IPS DF 4.7 (cell line): ENCODE measurements around the gene SSTR3.
"Not testable (repeated sequence)": the region's sequence is repeated elsewhere in the genome, so short reads cannot be mapped to it uniquely, and the experiment has no call there.

Experiments used
- DNase-seq: peaks from one replicate; pipeline ENCODE4 v3.0.0-alpha.2; 2013; ENCODE audit warnings: low spot score; ENCODE audit errors: extremely low read depth

SSTR3 gene

GRCh38 chr22:37211075-37211865, 1.0 kb downstream of the SSTR3 start:
- DNase-seq: no peak

DNA sequence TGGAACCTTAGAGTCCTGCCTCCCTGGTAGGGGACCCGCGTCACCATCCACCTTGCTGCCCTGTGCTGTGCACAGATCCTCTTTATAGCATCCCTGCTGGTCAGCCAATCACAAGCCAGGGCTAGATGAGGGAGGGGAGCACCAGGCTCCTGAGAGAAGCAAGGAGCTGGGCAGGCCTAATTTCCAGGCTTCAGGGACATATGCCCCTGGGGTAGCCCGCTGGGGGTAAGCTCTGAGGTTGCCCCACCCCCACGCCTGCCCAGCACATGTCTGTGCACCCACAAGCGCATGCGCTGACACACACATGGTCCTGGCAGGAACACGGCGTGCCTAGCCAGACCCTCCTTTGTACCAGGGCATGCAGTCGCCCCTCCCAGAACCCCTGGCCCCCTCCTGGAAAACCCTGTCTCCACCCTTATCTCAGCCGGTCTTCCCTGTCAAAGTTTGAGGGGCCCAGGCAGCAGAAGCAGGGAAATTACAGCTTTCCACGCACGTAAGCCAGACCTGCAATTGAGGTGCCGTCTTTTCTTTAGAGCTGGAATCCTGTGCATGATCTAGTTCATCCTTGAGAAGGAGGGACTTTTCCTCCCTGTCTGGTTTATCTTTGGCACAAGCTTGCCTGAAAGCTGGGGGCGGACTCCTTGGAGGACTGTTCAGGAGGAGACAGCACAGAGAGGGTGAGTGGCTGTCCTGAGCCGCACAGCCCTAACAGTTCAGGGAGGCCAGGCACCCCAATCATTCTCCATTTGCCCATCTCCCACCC, 2.1 kb downstream of the SSTR3 start:
- DNase-seq: no peak

DNA sequence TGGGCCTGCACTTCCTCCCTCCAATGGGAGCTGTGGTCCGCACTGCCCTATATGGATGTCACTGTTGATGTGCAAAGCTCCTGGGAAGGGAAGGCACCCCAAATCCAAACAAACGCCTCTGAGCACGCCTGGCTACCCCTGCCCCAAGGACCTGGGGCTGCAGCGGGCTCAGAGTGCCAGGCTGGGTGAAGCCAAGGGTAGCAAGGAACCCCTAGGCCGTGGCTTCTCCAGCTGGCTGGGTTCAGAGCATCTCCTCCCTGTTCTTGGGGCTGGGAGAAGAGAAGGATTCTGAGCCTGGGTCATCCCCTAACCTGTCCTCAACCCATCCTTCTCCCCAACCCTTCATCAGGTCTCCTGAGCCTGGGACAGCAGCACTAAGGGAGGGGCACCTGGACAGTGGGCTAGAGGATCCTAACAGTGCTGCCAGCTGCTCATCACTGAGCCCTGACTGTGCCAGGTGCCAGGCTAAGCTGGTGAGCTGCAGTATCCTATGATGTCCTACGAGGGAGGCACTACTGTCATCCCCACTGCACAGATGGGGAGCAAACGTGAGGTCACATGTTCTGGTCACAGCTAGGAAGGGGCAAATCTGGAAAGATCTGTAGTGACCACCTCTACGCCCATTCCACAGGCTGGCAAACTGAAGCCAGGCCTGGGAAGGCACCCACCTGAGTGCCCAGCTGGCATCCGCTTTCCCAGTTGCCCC, 3.0 kb downstream of the SSTR3 start:
- DNase-seq: no peak

DNA sequence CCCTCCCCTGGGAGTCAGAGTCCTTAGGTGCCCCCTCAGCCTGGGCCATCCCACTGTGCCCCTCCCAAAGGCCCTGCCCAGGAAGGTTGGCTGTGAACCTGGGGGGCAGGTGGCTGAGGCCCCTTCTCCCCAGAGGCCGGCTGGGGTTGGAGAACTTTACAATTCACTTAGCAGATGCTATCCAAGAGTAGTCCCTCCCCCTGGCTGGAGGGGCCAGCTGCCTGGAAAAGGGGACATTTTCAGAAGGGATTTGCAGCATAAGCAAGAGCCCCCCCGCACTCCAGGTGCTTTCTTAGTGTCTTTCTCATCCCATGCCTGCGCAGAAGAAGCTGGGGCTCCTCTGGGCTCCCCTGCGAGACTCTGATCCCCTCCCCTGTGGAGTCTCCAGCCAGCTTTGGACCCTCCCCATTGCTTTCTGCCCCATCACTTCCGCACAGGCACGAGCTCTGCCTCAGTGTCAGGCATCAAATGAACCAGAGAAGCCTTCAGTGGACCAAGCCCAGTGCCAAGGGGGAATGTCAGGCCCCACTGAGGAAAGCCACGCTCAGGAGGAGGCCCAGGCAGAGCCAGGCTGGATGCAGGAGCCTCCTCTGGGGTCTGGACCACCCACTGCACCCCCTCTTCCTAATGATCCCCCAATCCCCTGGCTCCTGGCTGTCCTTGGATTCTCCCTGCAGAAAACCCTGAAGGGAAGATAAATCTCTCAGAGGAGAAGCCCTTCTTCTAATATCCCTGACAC, 3.7 kb downstream of the SSTR3 start:
- DNase-seq: no peak

DNA sequence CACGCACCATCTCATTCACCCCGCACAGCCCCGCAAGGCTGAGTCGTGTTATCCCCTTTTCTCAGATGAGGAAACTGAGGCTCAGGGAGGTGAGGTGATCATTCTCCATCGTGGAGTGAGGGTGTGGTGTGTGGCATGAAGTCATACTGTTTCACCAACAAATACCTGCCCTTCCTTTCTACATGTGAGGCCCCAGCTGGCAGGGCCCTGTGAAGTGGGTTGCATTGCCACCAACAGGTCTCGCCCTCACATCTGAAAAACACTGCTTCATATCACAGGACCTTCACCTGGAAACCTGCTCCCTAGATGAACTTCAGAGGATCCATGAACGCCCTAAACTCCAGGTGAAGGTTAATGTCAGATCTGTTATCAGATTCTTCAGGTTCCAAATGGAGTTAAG, 4.3 kb downstream of the SSTR3 start:
- DNase-seq: no peak

GRCh38 chr22:37206841-37207821, 5.1 kb downstream of the SSTR3 start:
- no peak for DNase-seq

DNA sequence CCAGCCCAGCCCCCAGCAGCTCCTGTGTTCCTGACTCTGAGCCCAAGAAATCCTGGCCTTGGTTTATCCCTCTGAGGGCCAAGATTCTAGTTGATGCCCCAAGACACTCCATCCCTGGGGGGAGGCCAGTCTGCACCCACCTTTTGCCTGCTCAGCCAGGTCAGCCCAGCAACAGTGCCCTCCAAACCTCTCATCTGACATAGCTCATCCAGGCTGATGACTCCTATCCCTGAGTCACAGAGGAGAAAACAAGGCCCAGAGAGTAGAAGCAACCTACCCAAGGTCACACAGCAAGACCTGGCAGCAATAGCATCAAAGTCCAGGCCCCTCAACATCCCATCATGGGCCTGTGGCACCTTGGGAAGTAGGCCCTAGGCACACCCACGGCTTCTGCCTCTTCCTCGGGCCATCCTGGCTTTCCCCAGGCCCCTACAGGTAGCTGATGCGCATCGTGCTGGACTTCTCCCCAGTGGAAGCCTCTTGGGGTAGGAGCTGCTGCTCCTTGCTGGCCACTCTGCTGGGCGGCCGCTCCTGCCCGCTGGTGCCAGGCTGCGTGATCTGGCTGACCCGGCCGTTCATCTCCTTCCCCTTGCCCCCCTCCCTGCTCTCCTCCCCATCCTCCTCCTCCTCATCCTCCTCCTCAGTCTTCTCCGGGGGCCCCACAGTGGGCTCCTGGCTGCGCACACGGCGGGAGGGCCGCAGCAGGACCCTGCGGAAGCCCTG, 6.0 kb downstream of the SSTR3 start:
- no peak for DNase-seq

DNA sequence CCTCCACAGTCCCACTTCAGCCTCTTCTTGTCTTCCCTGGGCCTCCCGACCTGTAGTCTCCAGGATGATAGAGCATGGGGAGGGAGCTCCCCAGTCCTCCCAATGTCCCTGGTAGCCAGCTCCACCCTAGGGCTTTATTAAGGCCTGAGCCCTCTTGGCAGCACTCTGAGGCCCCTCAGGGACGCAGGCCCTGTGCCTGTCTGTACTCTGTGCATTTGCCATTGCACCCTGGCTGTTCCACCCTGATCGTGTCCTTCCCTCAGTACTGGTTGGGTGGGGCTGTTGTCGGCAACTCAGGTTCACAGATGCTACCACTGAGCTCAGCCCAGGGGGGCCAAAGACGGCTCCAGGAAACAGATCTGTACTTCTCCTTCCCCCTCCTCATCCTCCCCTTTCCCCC, 7.2 kb downstream of the SSTR3 start:
- DNase-seq: no peak

GRCh38 chr22:37204045-37204655, 8.1 kb downstream of the SSTR3 start:
- DNase-seq: no peak

- no peak for DNase-seq
These were observed 8.8 kb downstream of the SSTR3 start for GRCh38 chr22:37203354-37204044.

DNA sequence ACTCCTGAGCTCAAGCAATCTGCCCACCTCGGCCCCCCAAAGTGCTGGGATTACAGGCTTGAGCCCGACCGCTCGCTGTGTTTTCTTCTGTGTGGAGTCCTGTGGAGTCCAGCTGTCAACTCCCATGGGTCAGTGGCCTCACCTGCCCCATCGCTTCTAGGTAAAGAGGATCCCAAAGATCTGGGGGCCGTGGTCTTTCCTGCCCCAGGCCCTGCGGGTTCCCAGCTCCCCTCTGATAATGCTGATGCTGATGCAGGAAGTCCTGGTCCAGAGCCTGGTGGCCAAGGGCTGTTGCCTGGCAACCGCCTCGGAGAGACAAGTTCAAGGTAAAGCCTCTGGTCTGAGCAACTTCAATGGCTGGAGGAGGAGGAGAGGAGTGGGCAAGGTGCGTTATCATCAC, 9.6 kb downstream of the SSTR3 start:
- DNase-seq: no peak

- no peak for DNase-seq
These were observed 10.2 kb downstream of the SSTR3 start for GRCh38 chr22:37202001-37202555.

DNA sequence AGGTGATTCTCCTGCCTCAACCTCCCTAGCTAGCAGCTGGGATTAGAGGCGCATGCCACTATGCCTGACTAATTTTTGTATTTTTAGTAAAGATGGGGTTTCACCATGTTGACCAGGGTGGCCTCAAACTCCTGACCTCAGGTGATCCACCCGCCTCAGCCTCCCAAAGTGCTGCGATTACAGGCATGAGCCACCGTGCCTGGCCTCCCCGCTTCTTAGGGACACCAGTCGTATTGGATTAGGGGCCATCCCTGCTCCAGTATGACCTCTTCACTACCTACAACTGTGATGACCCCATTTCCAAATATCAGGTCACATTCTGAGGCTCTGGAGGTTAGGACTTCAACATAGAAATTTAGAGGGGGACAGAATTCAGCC, 10.8 kb downstream of the SSTR3 start:
- not testable (repeated sequence) for DNase-seq

DNA sequence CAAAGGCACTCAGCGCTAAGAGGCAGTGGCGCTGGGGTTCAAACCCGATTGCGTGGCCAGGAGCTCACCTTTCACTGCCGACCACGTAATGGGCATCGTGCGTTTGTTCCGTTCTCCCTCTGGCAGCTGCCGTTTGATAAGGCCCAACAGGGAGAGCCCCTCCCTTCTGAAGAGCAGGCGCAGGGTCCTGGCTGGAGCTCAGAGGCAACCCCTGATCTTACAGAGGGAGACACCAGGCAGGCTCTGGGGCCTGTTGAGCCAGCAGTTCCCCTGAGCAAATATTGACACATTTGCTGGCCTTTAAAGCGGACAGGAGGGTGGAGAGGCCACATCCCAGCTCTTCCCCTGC, 12.5 kb downstream of the SSTR3 start:
- no peak for DNase-seq

DNA sequence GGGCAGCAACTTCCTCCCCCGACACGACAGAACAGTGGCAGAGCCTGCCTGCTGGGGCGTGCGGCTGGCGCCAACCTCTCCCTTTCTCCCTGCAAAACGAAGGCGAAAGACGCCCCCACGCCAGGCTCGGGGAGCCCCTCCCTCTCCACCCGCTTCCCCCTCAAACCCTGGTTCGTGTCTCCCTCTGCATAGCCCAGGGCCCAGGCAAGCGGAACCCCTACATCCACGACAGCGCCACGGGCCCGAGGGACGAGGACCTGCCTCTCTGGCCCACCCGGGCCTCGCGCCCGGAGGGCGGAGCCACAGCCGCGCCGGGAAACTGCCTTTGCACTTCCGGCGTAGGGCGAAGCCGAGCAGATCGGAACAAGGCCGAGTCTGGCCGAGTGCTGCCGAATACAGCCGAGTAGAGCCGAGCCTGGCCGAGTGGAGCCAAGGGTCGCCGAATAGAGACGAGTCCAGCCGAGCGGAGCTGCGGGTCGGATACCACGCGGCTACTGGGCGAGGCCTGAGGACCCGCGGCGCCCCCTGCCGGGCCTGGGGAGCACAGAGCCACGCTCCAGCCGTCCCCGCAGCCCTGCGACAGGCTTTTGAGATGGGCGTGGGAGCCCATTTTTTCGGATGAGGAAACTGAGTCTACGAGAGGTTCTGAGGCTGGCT, 13.0 kb downstream of the SSTR3 start:
- peak; percentile 90 for DNase-seq

DNA sequence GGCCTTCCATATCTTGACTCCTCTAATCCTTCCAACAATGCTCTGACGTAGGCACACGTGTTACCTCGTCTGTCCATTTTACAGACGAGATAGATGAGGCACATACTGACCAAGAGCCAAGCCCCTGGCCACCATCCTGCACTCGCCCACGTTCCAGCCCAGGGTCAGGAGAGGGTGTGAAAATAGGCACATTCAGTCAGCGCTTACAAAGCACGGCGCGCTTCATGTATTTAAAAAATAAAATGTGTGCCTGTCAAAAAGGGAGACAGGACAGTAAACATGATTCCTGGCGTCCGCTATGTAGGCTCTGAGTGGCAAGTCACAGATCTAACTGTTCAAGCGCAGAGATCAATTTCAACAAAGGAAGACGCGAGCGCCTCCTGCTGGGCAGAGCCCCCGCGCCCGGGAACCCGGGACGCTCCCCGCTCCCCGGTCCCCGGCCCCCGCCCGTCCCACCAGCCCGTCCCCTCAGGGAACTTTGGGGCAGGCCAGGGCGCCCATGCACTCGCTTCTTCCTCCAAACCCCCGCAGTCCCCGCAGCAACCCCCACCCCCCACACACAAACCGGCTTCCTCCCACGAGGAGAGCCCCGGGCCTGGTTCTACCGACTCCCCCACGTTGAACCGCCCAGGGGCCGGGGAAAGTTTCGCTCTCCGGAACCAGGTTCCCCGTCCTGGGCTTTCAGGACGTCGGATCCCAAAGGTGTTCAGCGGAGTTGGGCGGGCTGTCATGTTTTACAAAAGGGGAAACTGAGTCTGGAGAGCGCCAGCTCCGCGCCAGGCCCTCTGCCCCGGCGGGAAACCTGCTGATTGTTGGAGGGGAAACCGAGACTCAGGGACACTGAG, 13.8 kb downstream of the SSTR3 start:
- no peak for DNase-seq
